ENCODE data around the gene DDX21. TPM values are rescaled to one million over a fixed set of nuclear protein-coding genes. Genes with fewer than 3 reads are reported as not detected.

The DDX21 gene
- total and polyA plus RNA-seq, 9 of the 15 experiments (the other 6 are each of a cell fraction or from before 2014, with no cell fraction given): 143 to 365 (median 281) TPM

- TF ChIP-seq L3MBTL2 (IDR thresholded peaks at IDR 0.05): peak; percentile 76; the same call in 1 of the 2 replicates
- TF ChIP-seq ZNF146 (CRISPR knock-in tag; IDR thresholded peaks at IDR 0.05; ENCODE audit: unreplicated experiment): peak; percentile 7
- 0 out of 2 replicates have a peak, but pooled peaks have one; percentile 70 for TF ChIP-seq RREB1 (CRISPR knock-in tag; IDR thresholded peaks at IDR 0.05)
- TF ChIP-seq HMGN3 (IDR thresholded peaks at IDR 0.05; ENCODE audit: borderline replicate concordance, extremely low read depth, insufficient read length, low read depth, low read length): peak; percentile 81
- TF ChIP-seq CCNT2 (IDR thresholded peaks at IDR 0.05; ENCODE audit: borderline replicate concordance, extremely low read depth, insufficient read length, low read depth, low read length): peak; percentile 45
- TF ChIP-seq ZNF75A (CRISPR knock-in tag; IDR thresholded peaks at IDR 0.05): 0 out of 2 replicates have a peak, but pooled peaks have one; percentile 43
- TF ChIP-seq RBM14 (IDR thresholded peaks at IDR 0.05; ENCODE audit: borderline replicate concordance, insufficient read depth, low read depth, low read length): 0 out of 2 replicates have a peak, but pooled peaks have one; percentile 46
- no peak for TF ChIP-seq MCM3 (IDR thresholded peaks at IDR 0.05)
- TF ChIP-seq SMARCB1 (IDR thresholded peaks at IDR 0.05; ENCODE audit: insufficient read length, low read depth): peak; percentile 78
- no peak for TF ChIP-seq HOXB6 (CRISPR knock-in tag; IDR thresholded peaks at IDR 0.05; ENCODE audit: borderline replicate concordance)
- peak in 2 of 3 experiments; percentile 79 for TF ChIP-seq YY1 (IDR thresholded peaks at IDR 0.05; ENCODE audit: borderline replicate concordance in 1 of 3, control insufficient read depth in 1 of 3, extremely low read depth in 1 of 3, insufficient read depth in 3 of 3, insufficient read length in 1 of 3, insufficient replicate concordance in 2 of 3, low read depth in 1 of 3, low read length in 2 of 3)
- TF ChIP-seq CREM (IDR thresholded peaks at IDR 0.05; ENCODE audit: low read depth): peak; percentile 92
- TF ChIP-seq ILK (tag; IDR thresholded peaks at IDR 0.05; ENCODE audit: borderline replicate concordance, low read depth): no peak
- no peak for TF ChIP-seq HNRNPK (IDR thresholded peaks at IDR 0.05; ENCODE audit: low read depth, low read length, poor library complexity, severe bottlenecking)
- TF ChIP-seq PHF8 (IDR thresholded peaks at IDR 0.05; ENCODE audit: borderline replicate concordance, low read length): peak; percentile 91
- TF ChIP-seq ARID1B (IDR thresholded peaks at IDR 0.05): peak; percentile 54
- TF ChIP-seq NEUROD1 (IDR thresholded peaks at IDR 0.05; ENCODE audit: borderline replicate concordance, low read depth, low read length, partially characterized antibody): peak; percentile 91
- peak; percentile 76 for TF ChIP-seq BCOR (IDR thresholded peaks at IDR 0.05)
- peak; percentile 88 for TF ChIP-seq NR4A1 (CRISPR knock-in tag; IDR thresholded peaks at IDR 0.05)
- peak; percentile 54; the same call in 1 of the 2 replicates for TF ChIP-seq NR4A1 (tag; IDR thresholded peaks at IDR 0.05)
- TF ChIP-seq ATF1 (CRISPR knock-in tag; IDR thresholded peaks at IDR 0.05): no peak
- peak; percentile 86 for TF ChIP-seq ATF1 (tag; IDR thresholded peaks at IDR 0.05)
Observed at GRCh38 chr10:68988530-68989316, 32.8 kb downstream of the DDX21 start, which contains the start of gene KIFBP (continued).

Data from K562 (cell line).